Endothelial cell of umbilical vein (primary cell): ENCODE results near the gene RAD52. TPM values are rescaled to one million over a fixed set of nuclear protein-coding genes. Genes with fewer than 3 reads are reported as not detected.

ENCODE experiments used
- BruUV-seq: library from RNA; stranded (reverse); fragments of 400-500 nt; replicated peaks from 2 replicates; lab custom pipeline; 2021; lab: Mats Ljungman, UMichigan
- CTCF ChIA-PET: fragments of 300-600, 350-600 bp; sonication (Branson Sonifier 250); formaldehyde crosslinking; loops from one replicate; lab custom pipeline; 2021; ENCODE audit warnings: antibody characterized with exemption, inconsistent platforms; lab: Charles Lee
- POLR2A ChIA-PET: fragments of 300-600, 350-600 bp; sonication (Branson Sonifier 250); formaldehyde crosslinking; loops from one replicate; lab custom pipeline; 2021; ENCODE audit warnings: antibody characterized with exemption, inconsistent platforms; lab: Charles Lee
- DNase-seq: peaks from one replicate; pipeline ENCODE4 v3.0.0-alpha.2; 2011; ENCODE audit warnings: low read depth, low spot score
- FAIRE-seq: peaks from 2 replicates; lab custom pipeline; 2011; peaks lifted over from hg19 to GRCh38; lab: Jason Lieb, UNC
- H2AFZ ChIP-seq: 2 replicates; pipeline ENCODE4 v1.6.0; 2012; ENCODE audit warnings: low read depth, low read length, control low read depth, inconsistent platforms
- H3K27ac ChIP-seq: 2 replicates; pipeline ENCODE4 v1.5.1; 2011; ENCODE audit warnings: low read depth, mild to moderate bottlenecking, control low read depth, low read length, moderate library complexity; ENCODE audit not compliant: insufficient read depth
- H3K27me3 ChIP-seq, 2 experiments: 2 replicates each; pipeline versions ENCODE4 v1.6.0 to v1.6.1; 2011; ENCODE audit warnings: low read length in 2 of 2, mixed read lengths in 1 of 2; ENCODE audit not compliant: control insufficient read depth in 2 of 2, insufficient read depth in 2 of 2
- H3K36me3 ChIP-seq, 2 experiments: 2 replicates in 1 of 2; 3 replicates in 1 of 2; pipeline ENCODE4 v1.5.1; 2011; ENCODE audit warnings: low read length in 2 of 2, mild to moderate bottlenecking in 1 of 2, moderate library complexity in 1 of 2; ENCODE audit not compliant: control insufficient read depth in 2 of 2, insufficient read depth in 2 of 2; ENCODE audit errors: extremely low read depth in 1 of 2
- H3K4me1 ChIP-seq: 3 replicates; pipeline ENCODE4 v1.5.1; 2011; ENCODE audit warnings: mild to moderate bottlenecking, low read length; ENCODE audit not compliant: control insufficient read depth, insufficient read depth; ENCODE audit errors: extremely low read depth
- H3K4me2 ChIP-seq: 2 replicates; pipeline ENCODE4 v1.6.1; 2011; ENCODE audit warnings: low read length, control low read depth, mixed read lengths; ENCODE audit not compliant: insufficient read depth
- H3K4me3 ChIP-seq, 3 experiments: fragments of 200-600 bp in 1 of 3; sonication (generic), shearing (Covaris generic) in 1 of 3; replicated peaks in 1 of 3; 2 replicates each; pipeline ENCODE4 v1.5.1; 2011 to 2016; ENCODE audit warnings: control low read depth in 3 of 3, low read length in 3 of 3, mild to moderate bottlenecking in 2 of 3, inconsistent platforms in 1 of 3, low read depth in 1 of 3, moderate library complexity in 1 of 3; ENCODE audit not compliant: insufficient read depth in 1 of 3
- H3K79me2 ChIP-seq: 2 replicates; pipeline ENCODE4 v1.6.0; 2012; ENCODE audit warnings: low read length, inconsistent platforms; ENCODE audit not compliant: control insufficient read depth, insufficient read depth
- H3K9ac ChIP-seq: replicated peaks from 2 replicates; pipeline ENCODE3; 2011; ENCODE audit warnings: low read length, control low read depth; ENCODE audit not compliant: insufficient read depth; ENCODE audit errors: extremely low read depth
- H3K9me1 ChIP-seq: replicated peaks from 3 replicates; pipeline ENCODE4 v1.6.0; 2011; ENCODE audit warnings: mild to moderate bottlenecking, low read length; ENCODE audit not compliant: control insufficient read depth, insufficient read depth; ENCODE audit errors: extremely low read depth
- H3K9me3 ChIP-seq: replicated peaks from 2 replicates; pipeline ENCODE4 v1.5.1; 2012; ENCODE audit warnings: low read length, inconsistent platforms; ENCODE audit not compliant: control insufficient read depth, insufficient read depth
- H4K20me1 ChIP-seq: replicated peaks from 2 replicates; pipeline ENCODE3; 2011; ENCODE audit warnings: mild to moderate bottlenecking, low read length; ENCODE audit not compliant: control insufficient read depth, insufficient read depth; ENCODE audit errors: extremely low read depth
- CTCF ChIP-seq, 2 donors: IDR thresholded peaks; 1 replicate in 1 of 2; 2 replicates in 1 of 2; pipeline ENCODE4 v1.5.1; 2011; ENCODE audit warnings: low read length in 2 of 2, mild to moderate bottlenecking in 2 of 2, moderate library complexity in 2 of 2, control low read depth in 1 of 2, inconsistent platforms in 1 of 2, low read depth in 1 of 2; ENCODE audit not compliant: insufficient read depth in 1 of 2; ENCODE audit errors: extremely low read depth in 1 of 2
- EZH2 ChIP-seq: IDR thresholded peaks from 2 replicates; pipeline ENCODE4 v1.6.1; 2012; ENCODE audit warnings: borderline replicate concordance, low read depth, mild to moderate bottlenecking, moderate library complexity, low read length, inconsistent platforms; ENCODE audit not compliant: severe bottlenecking
- FOS ChIP-seq: IDR thresholded peaks from 2 replicates; pipeline ENCODE4 v1.6.1; 2011; ENCODE audit warnings: mild to moderate bottlenecking, low read length, moderate library complexity, borderline replicate concordance; ENCODE audit not compliant: insufficient read depth
- GATA2 ChIP-seq: IDR thresholded peaks from 2 replicates; pipeline ENCODE4 v1.7.0; 2011; ENCODE audit warnings: low read depth, mild to moderate bottlenecking, moderate library complexity, mixed read lengths, low read length; ENCODE audit not compliant: insufficient read length, insufficient read depth
- JUN ChIP-seq: IDR thresholded peaks from 2 replicates; pipeline ENCODE4 v1.6.1; 2011; ENCODE audit warnings: borderline replicate concordance, low read depth; ENCODE audit not compliant: insufficient read length, insufficient read depth
- MAX ChIP-seq: IDR thresholded peaks from 2 replicates; pipeline ENCODE4 v1.6.1; 2011; ENCODE audit not compliant: insufficient read depth, insufficient read length
- MYC ChIP-seq: IDR thresholded peaks from one replicate; pipeline ENCODE4 v1.6.1; 2011; ENCODE audit warnings: mild to moderate bottlenecking, low read depth, low read length
- POLR2A ChIP-seq: IDR thresholded peaks from 2 replicates; pipeline ENCODE4 v1.6.1; 2012; ENCODE audit warnings: low read depth, mild to moderate bottlenecking, control low read depth, low read length
- POLR2AphosphoS5 ChIP-seq: IDR thresholded peaks from 2 replicates; pipeline ENCODE4 v1.6.1; 2012; ENCODE audit warnings: low read depth, mild to moderate bottlenecking, control low read depth, low read length, moderate library complexity; ENCODE audit not compliant: insufficient read depth
- dilution Hi-C: fragments of 300-500 bp; cut with MboI; formaldehyde crosslinking; loops from one replicate; pipeline ENCODE4 v1.15.0; 2019; ENCODE audit warnings: low sequenced_read_pairs; ENCODE audit not compliant: extremely low pct_ligation_motif_present
- intact Hi-C: fragments of 100-400 bp; cut with micrococcal nuclease; formaldehyde crosslinking; loops from one replicate; pipeline ENCODE4 v1.10.0; 2022
- polyA plus RNA-seq, 4 experiments: library from polyadenylated mRNA; depleted of rRNA in 3 of 4; stranded (reverse) in 3 of 4; unstranded in 1 of 4; fragments of >200 nt; gene quantifications; 2 replicates each; pipeline versions ENCODE4 v1.2.1 to v1.2.3, GENCODE V29; 2011 to 2012; ENCODE audit warnings: missing spikeins in 1 of 4
- total RNA-seq: library from RNA; stranded (reverse); gene quantifications from 2 replicates; pipeline ENCODE4 v1.2.3, GENCODE V29; 2021

The RAD52 gene
- total and polyA plus RNA-seq, 2 donors (not counting 3 experiments of a cell fraction or from before 2014, with no cell fraction given), result 9.4 to 16.1 TPM

- dilution Hi-C loops, result no loop called here
- no peak for FAIRE-seq
- POLR2A ChIA-PET, result no interaction called here
Observed at GRCh38 chr12:968545-968944, 19.1 kb upstream of the RAD52 start.

More at GRCh38 chr12:968545-968944, 19.1 kb upstream of the RAD52 start:
- intact Hi-C loops, result no loop called here
- Histone ChIP-seq H3K36me3 (no peaks in the 10 kb centered on the region), H3K4me3 (no peak overlapping the region), H2AFZ (no peak overlapping the region), H3K4me1 (no peaks in the 10 kb centered on the region), H3K27me3 (no peaks in the 10 kb centered on the region), H3K4me2 (no peak overlapping the region), H3K79me2 (no peaks in the 10 kb centered on the region), H3K9me1 (no peaks in the 10 kb centered on the region), H3K27ac (no peak overlapping the region), H4K20me1 (no peaks in the 10 kb centered on the region), H3K9ac (no peak overlapping the region), H3K9me3 (no peaks in the 10 kb centered on the region)
- CTCF ChIA-PET, result interaction anchor here (1.0 to 1.9 kb wide), 4 partner anchors 8 to 124 kb away, joined by 4 to 11 read pairs (median 4); partner anchors contain the start of gene RAD52
- no peak for TF ChIP-seq EZH2
- no peak for TF ChIP-seq FOS
- TF ChIP-seq GATA2, result no peak
- no peak for TF ChIP-seq POLR2A
- TF ChIP-seq MAX, result no peak
- no peak for TF ChIP-seq JUN
- no peak for TF ChIP-seq POLR2AphosphoS5
- no peak for TF ChIP-seq CTCF (IDR thresholded peaks at IDR 0.05; ENCODE audit: extremely low read depth in 1 of 2, insufficient read depth in 1 of 2, low read depth in 1 of 2, low read length in 2 of 2)
- no peak for TF ChIP-seq MYC
- DNase-seq, result no peak
- no TSS peak for BruUV-seq
